GM12873 (cell line): ENCODE data around the gene COL10A1.
A peak's percentile ranks its signal among the peaks of the same experiment; 100 is the strongest.

Source experiments
- CTCF ChIP-seq: IDR thresholded peaks from 2 replicates; pipeline ENCODE4 v1.5.1; 2012; ENCODE audit warnings: low read depth, mild to moderate bottlenecking, moderate library complexity, low read length, control low read depth; ENCODE audit not compliant: insufficient read depth; ENCODE audit errors: missing control alignments

Gene COL10A1

GRCh38 chr6:116120430-116120829 is 5.5 kb downstream of the COL10A1 start:
- no peak for TF ChIP-seq CTCF

- no peak for TF ChIP-seq CTCF
Observed at GRCh38 chr6:116118608-116119007, 7.3 kb downstream of the COL10A1 start.

- TF ChIP-seq CTCF, result no peak
Observed at GRCh38 chr6:116115781-116116180, 10.2 kb downstream of the COL10A1 start.

- TF ChIP-seq CTCF, result no peak
Observed at GRCh38 chr6:116113386-116113785, 12.5 kb downstream of the COL10A1 start.

GRCh38 chr6:116111552-116112528 is 14.1 kb downstream of the COL10A1 start:
- peak; percentile 78 for TF ChIP-seq CTCF

- no peak for TF ChIP-seq CTCF
Observed at GRCh38 chr6:116108836-116109235, 17.1 kb downstream of the COL10A1 start.

GRCh38 chr6:116106146-116106545 is 19.8 kb downstream of the COL10A1 start:
- TF ChIP-seq CTCF, result no peak
